CD14-positive monocyte (primary cell): Measurements from ENCODE around the gene SERPINA5. TPM values are rescaled to one million over a fixed set of nuclear protein-coding genes. Genes with fewer than 3 reads are reported as not detected.
"Not testable (repeated sequence)": the region's sequence is repeated elsewhere in the genome, so short reads cannot be mapped to it uniquely, and the experiment has no call there.

Experiments
- DNase-seq, 3 donors: peaks; one replicate each; pipeline ENCODE4 v3.0.0-alpha.2; 2011 to 2022
- H2AFZ ChIP-seq: 2 replicates; pipeline ENCODE4 v1.6.0; 2012; ENCODE audit warnings: mild to moderate bottlenecking, low read depth, low read length, inconsistent platforms; ENCODE audit not compliant: insufficient read depth, poor library complexity, severe bottlenecking
- H3K27ac ChIP-seq, 2 donors: 1 replicate in 1 of 2; 2 replicates in 1 of 2; pipeline ENCODE4 v1.5.1; 2012 to 2013; ENCODE audit warnings: low read length in 2 of 2, control low read depth in 1 of 2, inconsistent platforms in 1 of 2, low read depth in 1 of 2, mild to moderate bottlenecking in 1 of 2
- H3K27me3 ChIP-seq, 2 donors: one replicate each; pipeline versions ENCODE4 v1.6.0 to v1.6.1; 2011 to 2013; ENCODE audit warnings: low read length in 2 of 2; ENCODE audit not compliant: control insufficient read depth in 2 of 2, insufficient read depth in 2 of 2
- H3K36me3 ChIP-seq, 2 donors: replicated peaks in 1 of 2; 1 replicate in 1 of 2; 2 replicates in 1 of 2; pipeline versions ENCODE4 v1.5.1 to v1.6.1; 2012 to 2013; ENCODE audit warnings: low read length in 2 of 2, control low read depth in 1 of 2, inconsistent platforms in 1 of 2, mild to moderate bottlenecking in 1 of 2; ENCODE audit not compliant: insufficient read depth in 2 of 2, control insufficient read depth in 1 of 2
- H3K4me1 ChIP-seq, 2 donors: 1 replicate in 1 of 2; 2 replicates in 1 of 2; pipeline versions ENCODE4 v1.5.1 to v1.6.1; 2012 to 2013; ENCODE audit warnings: low read length in 2 of 2, control low read depth in 1 of 2, inconsistent platforms in 1 of 2, mild to moderate bottlenecking in 1 of 2, moderate library complexity in 1 of 2; ENCODE audit not compliant: insufficient read depth in 2 of 2, control insufficient read depth in 1 of 2
- H3K4me2 ChIP-seq: replicated peaks from 2 replicates; pipeline ENCODE3; 2012; ENCODE audit warnings: low read length, moderate library complexity, mild to moderate bottlenecking; ENCODE audit not compliant: poor library complexity, severe bottlenecking; ENCODE audit errors: extremely low read depth
- H3K4me3 ChIP-seq, 3 experiments: fragments of 200-600 bp in 1 of 3; sonication (generic) in 1 of 3; replicated peaks in 1 of 3; 1 replicate in 2 of 3; 2 replicates in 1 of 3; pipeline ENCODE4 v1.5.1; 2011 to 2013; ENCODE audit warnings: low read length in 3 of 3, mild to moderate bottlenecking in 3 of 3, control low read depth in 2 of 3, low read depth in 2 of 3, inconsistent platforms in 1 of 3, moderate library complexity in 1 of 3
- H3K79me2 ChIP-seq: 2 replicates; pipeline ENCODE4 v1.6.0; 2012; ENCODE audit warnings: mild to moderate bottlenecking, control low read depth, inconsistent platforms, low read length, moderate library complexity; ENCODE audit not compliant: insufficient read depth
- H3K9ac ChIP-seq: 2 replicates; pipeline ENCODE4 v1.6.0; 2017; ENCODE audit warnings: low read length, mild to moderate bottlenecking; ENCODE audit not compliant: insufficient read depth, poor library complexity, severe bottlenecking
- H3K9me3 ChIP-seq, 2 donors: replicated peaks in 1 of 2; 1 replicate in 1 of 2; 2 replicates in 1 of 2; pipeline versions ENCODE4 v1.5.1 to v1.6.1; 2012 to 2013; ENCODE audit warnings: low read length in 2 of 2, control low read depth in 1 of 2; ENCODE audit not compliant: control insufficient read depth in 1 of 2, insufficient read depth in 1 of 2
- H4K20me1 ChIP-seq: 2 replicates; pipeline ENCODE4 v1.6.0; 2012; ENCODE audit warnings: mild to moderate bottlenecking, low read length, control low read depth, moderate library complexity; ENCODE audit not compliant: insufficient read depth
- H3K27ac Mint-ChIP-seq, 7 donors: one replicate each; pipeline ENCODE4 v1.8.0; 2020; ENCODE audit warnings: mild to moderate bottlenecking in 7 of 7, mixed read lengths in 7 of 7, moderate library complexity in 6 of 7, inconsistent platforms in 2 of 7
- H3K27me3 Mint-ChIP-seq, 3 donors: one replicate each; pipeline ENCODE4 v1.8.0; 2021 to 2022; ENCODE audit warnings: low read depth in 3 of 3, mild to moderate bottlenecking in 3 of 3, mixed read lengths in 3 of 3, moderate library complexity in 3 of 3, inconsistent platforms in 1 of 3
- H3K36me3 Mint-ChIP-seq, 2 donors: one replicate each; pipeline ENCODE4 v1.8.0; 2020; ENCODE audit warnings: mixed read lengths in 2 of 2, inconsistent platforms in 1 of 2, mild to moderate bottlenecking in 1 of 2
- H3K4me1 Mint-ChIP-seq: one replicate; pipeline ENCODE4 v1.8.0; 2020; ENCODE audit warnings: mild to moderate bottlenecking, mixed read lengths
- H3K4me3 Mint-ChIP-seq, 2 donors: one replicate each; pipeline ENCODE4 v1.8.0; 2020; ENCODE audit warnings: mild to moderate bottlenecking in 2 of 2, mixed read lengths in 2 of 2, moderate library complexity in 1 of 2
- H3K9me3 Mint-ChIP-seq, 7 donors: one replicate each; pipeline ENCODE4 v1.8.0; 2020 to 2022; ENCODE audit warnings: mixed read lengths in 7 of 7, mild to moderate bottlenecking in 6 of 7, moderate library complexity in 6 of 7, inconsistent platforms in 2 of 7
- WGBS: methylation state at CpG from one replicate; pipeline ENCODE4 v1.1.5; 2013; ENCODE audit warnings: missing lambda C conversion rate; ENCODE audit not compliant: insufficient coverage; 5-methylcytosine and 5-hydroxymethylcytosine counted together
- intact Hi-C, 2 donors: fragments of 100-400 bp; cut with micrococcal nuclease; formaldehyde crosslinking; loops; one replicate each; pipeline versions ENCODE4 v1.15.0 to v1.15.1; 2023
- polyA plus RNA-seq, 3 donors: library from polyadenylated mRNA; depleted of rRNA in 1 of 3; unstranded in 2 of 3; stranded (reverse) in 1 of 3; fragments of 300-500 nt in 2 of 3; fragments of >200 nt in 1 of 3; fragmentation: Illumina TruSeq in 2 of 3; gene quantifications; 1 replicate in 2 of 3; 2 replicates in 1 of 3; pipeline ENCODE4 v1.2.3, GENCODE V29; 2012 to 2021
- TF ChIP-seq, protein P1 (sequence below): fragments of 200-600 bp; IDR thresholded peaks from one replicate; pipeline ENCODE4 v1.8.0; 2022; ENCODE audit warnings: antibody characterized with exemption, mild to moderate bottlenecking

Gene SERPINA5
- polyA plus RNA-seq, 3 donors, result not detected

DNA sequence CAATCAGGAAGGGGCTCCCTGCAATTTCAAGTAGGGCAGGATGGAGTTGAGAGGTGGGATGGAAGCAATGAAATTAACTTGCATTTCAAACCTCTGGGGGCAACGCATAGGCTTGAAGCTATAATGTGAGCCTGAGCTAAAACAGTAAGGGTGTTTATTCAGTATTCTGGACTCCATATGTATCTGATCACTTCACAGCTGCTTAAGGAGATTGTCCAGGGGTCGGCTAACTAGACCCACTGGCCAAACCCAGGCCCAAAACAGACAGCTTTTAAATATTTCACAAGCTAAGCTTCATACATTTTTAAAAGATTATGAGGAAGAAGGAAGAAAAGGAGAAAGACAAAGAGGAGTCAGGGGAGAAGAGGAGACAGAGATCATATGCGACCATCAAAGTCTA, 24.1 kb downstream of the SERPINA5 start:
- Histone ChIP-seq H3K79me2 (no peaks in the 10 kb centered on the region), H4K20me1 (no peaks in the 10 kb centered on the region), H3K36me3 (no peaks in the 10 kb centered on the region), H3K4me2 (no peak overlapping the region), H2AFZ (no peak overlapping the region), H3K27me3 (no peaks in the 10 kb centered on the region), H3K9ac (no peak overlapping the region), H3K4me3 (no peak overlapping the region), H3K4me1 (no peaks in the 10 kb centered on the region), H3K27ac (no peak overlapping the region), H3K9me3 (peaks cover 0 to 4% of the 10 kb centered on the region in 2 donors)
- Mint-ChIP-seq H3K4me3 (no peak overlapping the region), H3K9me3 (peaks cover 0 to 9% (median 2%) of the 10 kb centered on the region in 7 donors), H3K27me3 (peaks cover 2 to 7% (median 2%) of the 10 kb centered on the region in 3 donors), H3K36me3 (no peaks in the 10 kb centered on the region), H3K4me1 (peaks cover 2% of the 10 kb centered on the region), H3K27ac (no peak overlapping the region)
- no CpG with 5 or more reads among the region's 3 CpGs for WGBS
- TF ChIP-seq, protein P1, sequence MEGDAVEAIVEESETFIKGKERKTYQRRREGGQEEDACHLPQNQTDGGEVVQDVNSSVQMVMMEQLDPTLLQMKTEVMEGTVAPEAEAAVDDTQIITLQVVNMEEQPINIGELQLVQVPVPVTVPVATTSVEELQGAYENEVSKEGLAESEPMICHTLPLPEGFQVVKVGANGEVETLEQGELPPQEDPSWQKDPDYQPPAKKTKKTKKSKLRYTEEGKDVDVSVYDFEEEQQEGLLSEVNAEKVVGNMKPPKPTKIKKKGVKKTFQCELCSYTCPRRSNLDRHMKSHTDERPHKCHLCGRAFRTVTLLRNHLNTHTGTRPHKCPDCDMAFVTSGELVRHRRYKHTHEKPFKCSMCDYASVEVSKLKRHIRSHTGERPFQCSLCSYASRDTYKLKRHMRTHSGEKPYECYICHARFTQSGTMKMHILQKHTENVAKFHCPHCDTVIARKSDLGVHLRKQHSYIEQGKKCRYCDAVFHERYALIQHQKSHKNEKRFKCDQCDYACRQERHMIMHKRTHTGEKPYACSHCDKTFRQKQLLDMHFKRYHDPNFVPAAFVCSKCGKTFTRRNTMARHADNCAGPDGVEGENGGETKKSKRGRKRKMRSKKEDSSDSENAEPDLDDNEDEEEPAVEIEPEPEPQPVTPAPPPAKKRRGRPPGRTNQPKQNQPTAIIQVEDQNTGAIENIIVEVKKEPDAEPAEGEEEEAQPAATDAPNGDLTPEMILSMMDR, result no peak
- no peak for DNase-seq
- intact Hi-C loops, result no loop called here

DNA sequence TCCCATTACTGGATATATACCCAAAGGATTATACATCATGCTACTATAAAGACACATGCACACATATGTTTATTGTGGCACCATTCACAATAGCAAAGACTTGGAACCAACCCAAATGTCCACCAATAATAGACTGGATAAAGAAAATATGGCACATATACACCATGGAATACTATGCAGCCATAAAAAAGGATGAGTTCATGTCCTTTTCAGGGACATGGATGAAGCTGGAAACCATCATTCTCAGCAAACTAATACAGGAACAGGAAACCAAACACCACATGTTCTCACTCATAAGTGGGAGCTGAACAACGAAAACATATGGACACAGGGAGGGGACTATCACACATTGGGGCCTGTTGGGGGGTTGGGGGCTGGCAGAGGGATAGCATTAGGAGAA, 27.7 kb downstream of the SERPINA5 start:
- H3K36me3 Mint-ChIP-seq, H2AFZ ChIP-seq, H3K4me3 ChIP-seq, H3K4me1 Mint-ChIP-seq, H3K79me2 ChIP-seq, H3K27ac ChIP-seq, H3K27me3 Mint-ChIP-seq, H3K27me3 ChIP-seq, intact Hi-C loops, H3K36me3 ChIP-seq, H3K9me3 ChIP-seq, H3K4me3 Mint-ChIP-seq, H3K4me2 ChIP-seq, H3K9me3 Mint-ChIP-seq, DNase-seq, H3K27ac Mint-ChIP-seq, H4K20me1 ChIP-seq, H3K4me1 ChIP-seq, H3K9ac ChIP-seq: not testable (repeated sequence)
- no CpG with 5 or more reads among the region's 1 CpG for WGBS
